ENCODE measurements around the gene CELF6. TPM values are rescaled to one million over a fixed set of nuclear protein-coding genes. Genes with fewer than 3 reads are reported as not detected.
A peak's percentile ranks its signal among the peaks of the same experiment; 100 is the strongest.

CELF6 gene
- total and polyA plus RNA-seq, 2 donors (not counting 3 experiments of a cell fraction or from before 2014, with no cell fraction given) = 0.17 TPM; not detected in 1

- Histone ChIP-seq H3K27me3 (ENCODE audit: control insufficient read depth in 2 of 2, insufficient read depth in 2 of 2, low read length in 2 of 2) (peaks cover 0 to 2% of the 10 kb centered on the region in 2 experiments), H3K79me2 (ENCODE audit: control insufficient read depth, insufficient read depth, low read length) (no peaks in the 10 kb centered on the region), H2AFZ (ENCODE audit: low read depth, low read length) (no peak overlapping the region), H4K20me1 (replicated peaks; ENCODE audit: control insufficient read depth, extremely low read depth, insufficient read depth, low read length) (no peaks in the 10 kb centered on the region), H3K4me1 (ENCODE audit: control insufficient read depth, extremely low read depth, insufficient read depth, low read length) (no peaks in the 10 kb centered on the region), H3K9me3 (replicated peaks; ENCODE audit: control insufficient read depth, insufficient read depth, low read length) (no peaks in the 10 kb centered on the region), H3K9ac (replicated peaks; ENCODE audit: extremely low read depth, insufficient read depth, low read length) (no peak overlapping the region), H3K9me1 (replicated peaks; ENCODE audit: control insufficient read depth, extremely low read depth, insufficient read depth, low read length) (no peaks in the 10 kb centered on the region), H3K27ac (ENCODE audit: insufficient read depth, low read depth, low read length) (no peak overlapping the region), H3K36me3 (ENCODE audit: control insufficient read depth in 2 of 2, extremely low read depth in 1 of 2, insufficient read depth in 2 of 2, low read length in 2 of 2) (no peaks in the 10 kb centered on the region), H3K4me3 (replicated peaks in 1 of 3; ENCODE audit: insufficient read depth in 1 of 3, low read depth in 1 of 3, low read length in 3 of 3) (no peak overlapping the region), H3K4me2 (ENCODE audit: insufficient read depth, low read length) (no peak overlapping the region)
- CTCF ChIA-PET = interaction anchor here (0.7 to 3.6 kb wide), 40 partner anchors 8 to 931 kb away, joined by 3 to 33 read pairs (median 4); partner anchors contain the start of genes GRAMD2A and HEXA
- intact Hi-C loops (cut with micrococcal nuclease) = loop anchor here (1.0 to 10.0 kb wide), 5 partner anchors 28 to 768 kb away; partner anchors contain the start of gene ARIH1
- peak; percentile 95 for FAIRE-seq
- BruUV-seq (replicated peaks) = no TSS peak
- TF ChIP-seq JUN (IDR thresholded peaks at IDR 0.05; ENCODE audit: borderline replicate concordance, insufficient read depth, insufficient read length, low read depth) (no peak), CTCF (IDR thresholded peaks at IDR 0.05; ENCODE audit: extremely low read depth in 1 of 2, insufficient read depth in 1 of 2, low read depth in 1 of 2, low read length in 2 of 2) (peak; percentile 79 to 83)
- peak; percentile 67 for DNase-seq (ENCODE audit: low read depth, low spot score)
- POLR2A ChIA-PET = no interaction called here
- dilution Hi-C loops (cut with MboI; ENCODE audit: extremely low pct_ligation_motif_present, low sequenced_read_pairs) = no loop called here
Measured at GRCh38 chr15:72312605-72313447, 7.1 kb downstream of the CELF6 start.

DNA sequence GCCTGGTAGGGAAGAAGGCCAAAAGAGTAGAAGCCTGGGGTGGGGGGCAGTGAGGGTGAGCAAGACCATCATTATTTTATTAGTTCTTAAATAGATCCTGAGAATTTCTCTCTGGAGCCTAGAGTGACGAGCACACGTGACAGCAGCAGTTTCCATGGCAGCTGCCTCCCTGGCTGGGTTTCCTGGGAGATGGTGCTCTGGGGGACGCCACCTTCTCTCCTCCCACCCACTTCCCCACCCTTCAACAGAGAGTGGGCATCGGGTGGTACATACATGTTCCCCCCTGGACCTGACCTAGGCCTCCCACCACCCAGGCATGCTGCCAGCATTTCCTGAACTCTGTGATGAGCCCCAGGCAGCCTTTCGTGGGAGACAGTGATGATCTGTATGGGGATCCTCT lies 12.9 kb downstream of the CELF6 start:
- Histone ChIP-seq H3K27ac (ENCODE audit: insufficient read depth, low read depth, low read length) (no peak overlapping the region), H3K27me3 (ENCODE audit: control insufficient read depth in 2 of 2, insufficient read depth in 2 of 2, low read length in 2 of 2) (peaks cover 0 to 2% of the 10 kb centered on the region in 2 experiments), H3K36me3 (ENCODE audit: control insufficient read depth in 2 of 2, extremely low read depth in 1 of 2, insufficient read depth in 2 of 2, low read length in 2 of 2) (no peaks in the 10 kb centered on the region), H3K79me2 (ENCODE audit: control insufficient read depth, insufficient read depth, low read length) (no peaks in the 10 kb centered on the region), H3K9me1 (replicated peaks; ENCODE audit: control insufficient read depth, extremely low read depth, insufficient read depth, low read length) (no peaks in the 10 kb centered on the region), H3K4me1 (ENCODE audit: control insufficient read depth, extremely low read depth, insufficient read depth, low read length) (no peaks in the 10 kb centered on the region), H3K4me2 (ENCODE audit: insufficient read depth, low read length) (no peak overlapping the region), H3K9ac (replicated peaks; ENCODE audit: extremely low read depth, insufficient read depth, low read length) (no peak overlapping the region), H2AFZ (ENCODE audit: low read depth, low read length) (no peak overlapping the region), H3K4me3 (replicated peaks in 1 of 3; ENCODE audit: insufficient read depth in 1 of 3, low read depth in 1 of 3, low read length in 3 of 3) (no peak overlapping the region), H4K20me1 (replicated peaks; ENCODE audit: control insufficient read depth, extremely low read depth, insufficient read depth, low read length) (no peaks in the 10 kb centered on the region), H3K9me3 (replicated peaks; ENCODE audit: control insufficient read depth, insufficient read depth, low read length) (no peaks in the 10 kb centered on the region)
- CTCF ChIA-PET = no interaction called here
- intact Hi-C loops (cut with micrococcal nuclease) (no loop called here), dilution Hi-C loops (cut with MboI; ENCODE audit: extremely low pct_ligation_motif_present, low sequenced_read_pairs) (no loop called here)
- no peak for TF ChIP-seq GATA2 (IDR thresholded peaks at IDR 0.05; ENCODE audit: insufficient read depth, insufficient read length, low read depth, low read length)
- TF ChIP-seq CTCF (IDR thresholded peaks at IDR 0.05; ENCODE audit: extremely low read depth in 1 of 2, insufficient read depth in 1 of 2, low read depth in 1 of 2, low read length in 2 of 2) = no peak
- no peak for TF ChIP-seq EZH2 (IDR thresholded peaks at IDR 0.05; ENCODE audit: borderline replicate concordance, low read depth, low read length, severe bottlenecking)
- no peak for TF ChIP-seq MYC (IDR thresholded peaks at IDR 0.05; ENCODE audit: low read depth, low read length)
- no peak for TF ChIP-seq JUN (IDR thresholded peaks at IDR 0.05; ENCODE audit: borderline replicate concordance, insufficient read depth, insufficient read length, low read depth)
- no peak for TF ChIP-seq POLR2A (IDR thresholded peaks at IDR 0.05; ENCODE audit: low read depth, low read length)
- no peak for TF ChIP-seq POLR2AphosphoS5 (IDR thresholded peaks at IDR 0.05; ENCODE audit: insufficient read depth, low read depth, low read length)
- TF ChIP-seq FOS (IDR thresholded peaks at IDR 0.05; ENCODE audit: borderline replicate concordance, insufficient read depth, low read length) = no peak
- TF ChIP-seq, protein P1, sequence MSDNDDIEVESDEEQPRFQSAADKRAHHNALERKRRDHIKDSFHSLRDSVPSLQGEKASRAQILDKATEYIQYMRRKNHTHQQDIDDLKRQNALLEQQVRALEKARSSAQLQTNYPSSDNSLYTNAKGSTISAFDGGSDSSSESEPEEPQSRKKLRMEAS (IDR thresholded peaks at IDR 0.05; ENCODE audit: insufficient read depth, insufficient read length) = no peak
- DNase-seq (ENCODE audit: low read depth, low spot score) = no peak
- no TSS peak for BruUV-seq (replicated peaks)
- no peak for FAIRE-seq
- POLR2A ChIA-PET = no interaction called here
